HG03521 (cell line): ENCODE results near the gene CST9.
"Not testable (repeated sequence)": the region's sequence is repeated elsewhere in the genome, so short reads cannot be mapped to it uniquely, and the experiment has no call there.

Experiments
- ATAC-seq: cut with Tn5 transposase; IDR thresholded peaks from one replicate; pipeline ENCODE4 v1.9.1; 2021; ENCODE audit warnings: mild to moderate bottlenecking, moderate library complexity; ENCODE audit not compliant: unreplicated experiment

The CST9 gene

DNA sequence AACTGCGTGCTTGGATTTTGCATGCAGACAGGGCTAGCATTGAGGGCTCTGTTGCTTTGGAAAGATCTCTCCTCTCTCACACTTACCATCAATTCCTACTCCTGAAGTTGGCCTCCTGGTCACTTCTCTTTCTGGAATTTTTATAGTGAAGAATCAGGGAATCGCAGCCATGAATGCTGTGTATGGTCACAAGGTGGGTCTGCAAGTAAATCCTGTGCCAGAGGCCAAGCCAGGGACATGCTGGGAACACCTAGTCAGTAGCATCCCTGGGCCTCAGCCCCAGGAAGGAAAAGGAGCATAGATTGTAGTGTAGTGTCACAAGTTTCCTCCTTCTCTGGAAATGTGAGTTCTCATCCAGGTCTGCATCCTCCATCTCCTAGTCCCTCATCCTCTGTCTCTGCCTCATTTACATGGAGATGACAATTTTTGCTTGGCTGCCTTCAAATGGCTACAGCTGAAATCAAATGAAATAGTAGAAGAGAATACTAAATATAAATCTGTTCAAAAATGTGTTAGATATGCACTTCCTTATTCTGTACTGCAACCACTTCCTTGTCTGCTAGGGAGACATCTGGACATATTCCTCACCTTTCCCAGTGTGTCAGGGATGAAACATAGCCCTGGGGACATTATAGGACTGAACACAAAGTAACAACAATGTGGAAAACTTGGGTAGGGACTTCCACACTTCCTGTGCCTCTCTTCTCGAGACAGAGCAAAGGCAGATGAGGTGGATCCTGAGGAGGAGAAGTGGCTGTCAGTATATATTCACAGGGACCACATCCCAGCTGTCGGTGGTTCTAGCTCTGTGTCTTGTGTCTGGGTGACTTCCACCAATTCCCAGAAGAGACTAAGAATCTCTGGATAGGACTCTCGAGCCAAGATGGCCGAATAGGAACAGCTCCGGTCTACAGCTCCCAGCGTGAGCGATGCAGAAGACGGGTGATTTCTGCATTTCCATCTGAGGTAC lies 17.0 kb downstream of the CST9 start:
- ATAC-seq, result no peak

DNA sequence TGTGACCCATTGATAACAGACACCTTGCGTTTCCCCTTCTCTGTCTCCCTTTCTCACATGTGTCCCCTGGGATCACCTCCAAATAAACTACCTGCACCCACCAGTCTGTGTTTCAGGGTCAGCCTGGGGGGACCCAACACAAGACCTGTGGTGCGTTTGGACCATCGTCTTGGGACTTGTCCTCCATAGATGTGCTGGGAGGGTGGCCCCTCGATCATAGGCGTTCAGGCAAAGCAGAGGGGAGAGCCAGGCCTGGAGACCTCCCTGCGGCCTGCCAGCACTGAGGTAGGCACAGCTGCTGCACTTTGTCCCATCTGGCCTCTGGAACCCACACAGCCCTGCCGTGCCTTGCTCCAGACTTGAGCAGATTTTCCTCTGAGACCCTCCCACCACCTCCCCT lies 18.1 kb downstream of the CST9 start:
- no peak for ATAC-seq

DNA sequence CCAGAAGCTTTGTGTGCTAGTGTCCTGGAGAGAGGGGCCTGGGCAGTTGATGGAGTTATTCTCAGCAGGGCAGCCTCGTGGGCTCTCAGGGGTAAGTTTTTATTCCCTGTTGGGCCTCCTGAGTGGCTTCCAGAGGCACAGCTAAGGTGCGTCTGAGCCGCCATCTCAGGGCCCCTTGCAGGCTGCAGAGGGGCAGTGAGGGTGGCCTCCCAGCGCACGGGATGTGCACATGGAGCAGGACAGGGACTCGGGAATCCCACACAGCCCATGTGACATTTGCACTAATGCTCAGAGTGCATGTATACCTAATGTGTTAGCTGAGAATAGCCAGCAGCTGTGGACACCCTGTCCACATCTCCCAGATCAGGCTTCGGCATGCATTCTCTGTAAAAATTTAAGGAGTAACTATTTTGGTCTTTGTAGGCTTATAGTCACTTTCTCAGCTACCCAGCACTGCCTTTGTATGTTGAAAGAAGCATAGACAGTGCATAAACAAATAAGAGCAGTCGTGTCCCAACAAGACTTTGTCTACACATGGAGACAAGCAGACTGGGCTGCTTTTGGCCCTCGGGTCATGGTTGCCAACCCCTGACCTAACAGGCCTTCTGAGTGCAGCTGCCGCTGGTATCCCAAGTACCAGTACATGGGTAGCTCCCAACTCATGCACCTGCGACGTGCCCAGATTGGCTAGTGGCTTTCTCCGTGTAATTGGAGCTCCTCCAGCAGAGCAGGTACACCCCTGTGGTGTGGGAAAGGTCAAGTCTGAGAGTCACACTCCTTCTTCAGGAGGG lies 18.8 kb downstream of the CST9 start:
- no peak for ATAC-seq

DNA sequence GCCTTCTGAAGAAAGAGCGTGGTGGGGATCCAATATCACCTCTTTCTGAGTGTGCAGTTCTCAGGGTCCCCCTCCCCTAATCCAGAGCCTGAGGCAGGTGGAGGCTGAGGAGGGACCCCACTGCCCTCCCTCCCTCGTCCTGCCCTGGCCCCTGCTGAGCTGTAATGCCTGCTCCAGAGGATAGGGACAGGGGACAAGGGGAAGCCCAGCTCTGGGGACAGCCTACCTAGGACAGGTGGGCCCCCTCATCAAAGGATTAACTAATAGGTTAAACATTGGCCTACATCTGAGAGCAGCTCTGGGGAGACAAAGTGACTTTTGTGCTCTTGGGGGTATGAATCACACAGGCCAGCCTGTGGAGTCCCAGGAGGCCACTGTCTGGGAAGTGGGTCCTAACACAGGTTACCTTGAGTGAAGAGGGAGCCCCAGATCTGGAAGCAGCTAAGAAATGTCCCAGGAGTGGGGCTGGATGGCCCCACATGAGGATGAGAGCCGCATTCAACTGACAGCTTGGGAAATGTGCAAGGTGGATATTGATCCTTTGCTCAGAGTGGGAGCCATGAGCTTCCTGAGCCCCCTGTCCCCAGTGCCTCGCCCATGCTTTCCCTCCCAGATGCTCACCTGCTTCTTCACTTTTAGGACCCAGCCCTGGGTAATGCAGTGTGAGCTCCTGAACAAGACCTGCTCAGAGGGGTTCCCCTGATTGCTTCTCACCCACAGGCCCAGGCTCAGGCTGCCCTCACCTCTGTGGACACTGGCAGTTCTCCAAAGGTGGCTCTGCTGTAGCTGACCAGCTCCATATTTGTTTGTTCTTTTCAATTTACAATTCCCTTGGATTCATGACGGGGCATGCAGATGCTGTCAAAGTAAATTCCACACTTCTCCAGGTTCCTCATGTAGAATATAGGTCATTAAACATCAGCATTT lies 19.6 kb downstream of the CST9 start:
- ATAC-seq, result no peak

DNA sequence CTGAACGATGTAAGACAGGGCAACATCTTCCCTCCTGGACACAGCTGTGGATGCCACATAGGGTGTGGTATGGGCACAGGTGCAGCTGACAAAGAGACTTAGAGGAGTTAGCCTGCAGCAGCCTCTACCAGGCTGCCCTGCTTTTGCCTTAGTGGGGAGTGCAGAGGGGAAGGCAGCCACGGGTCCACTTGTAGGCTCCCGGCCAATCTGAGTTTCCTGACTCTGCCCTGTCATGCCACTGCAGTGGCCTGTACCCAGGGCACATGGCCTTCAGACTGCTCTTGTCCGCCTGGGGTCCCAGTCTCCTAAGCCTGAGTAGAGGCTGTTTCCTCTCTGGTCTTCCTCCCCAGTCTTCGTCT lies 20.3 kb downstream of the CST9 start:
- ATAC-seq, result no peak

DNA sequence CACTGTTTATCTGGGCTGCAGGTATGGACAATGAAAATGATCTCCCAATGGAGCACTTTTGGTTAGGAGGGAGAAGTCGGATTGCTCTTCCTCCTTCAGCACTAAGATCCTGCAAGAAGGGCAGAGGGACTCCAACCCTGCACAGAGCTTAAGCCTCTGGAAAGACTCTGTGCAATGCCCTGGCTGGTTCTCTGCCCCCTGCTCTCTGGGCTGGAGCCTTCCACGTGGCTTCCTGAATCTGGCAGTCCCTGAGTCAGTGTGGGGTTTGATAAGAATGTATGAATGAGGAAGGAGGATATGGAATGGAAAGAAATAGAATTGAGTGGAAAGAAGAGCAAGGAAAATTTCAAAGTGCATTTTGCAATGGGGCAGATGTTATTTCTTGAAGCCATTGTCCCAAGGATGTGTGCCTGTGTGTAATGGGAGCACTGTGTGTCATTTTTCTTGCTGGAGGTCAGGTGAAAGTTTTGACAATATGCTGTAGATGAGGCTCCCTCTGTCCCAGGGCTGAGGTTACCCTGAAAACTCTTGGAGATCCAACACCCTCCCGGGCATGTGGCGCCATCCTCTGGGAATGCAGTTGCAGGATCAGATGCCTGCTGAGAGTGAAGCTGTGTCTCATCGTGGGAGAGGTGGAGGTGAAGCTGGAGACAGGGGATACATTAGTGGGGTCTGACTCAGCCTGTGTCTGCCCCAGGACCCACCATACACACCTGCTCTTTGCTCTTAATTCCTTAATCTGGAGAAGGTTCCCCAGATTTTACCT lies 21.1 kb downstream of the CST9 start:
- ATAC-seq, result no peak

DNA sequence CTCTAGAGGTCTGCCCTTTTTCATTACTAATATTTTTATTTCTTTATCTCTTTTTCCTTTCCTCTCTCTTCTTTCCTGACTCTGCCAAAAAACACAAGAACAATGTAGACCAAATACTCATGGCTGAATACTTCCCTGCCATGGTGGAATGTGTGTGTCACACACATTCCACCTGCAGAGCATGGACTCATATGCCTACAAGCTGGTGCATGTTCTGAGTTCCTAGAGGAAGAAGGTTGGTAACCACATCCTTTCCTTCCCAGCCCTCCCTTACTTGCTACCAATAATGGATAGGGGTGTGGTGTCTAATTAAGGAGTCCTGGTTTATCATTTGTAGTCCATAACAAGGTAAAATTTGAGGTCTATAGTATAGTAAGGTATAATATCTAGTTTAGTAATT lies 22.2 kb downstream of the CST9 start:
- no peak for ATAC-seq

DNA sequence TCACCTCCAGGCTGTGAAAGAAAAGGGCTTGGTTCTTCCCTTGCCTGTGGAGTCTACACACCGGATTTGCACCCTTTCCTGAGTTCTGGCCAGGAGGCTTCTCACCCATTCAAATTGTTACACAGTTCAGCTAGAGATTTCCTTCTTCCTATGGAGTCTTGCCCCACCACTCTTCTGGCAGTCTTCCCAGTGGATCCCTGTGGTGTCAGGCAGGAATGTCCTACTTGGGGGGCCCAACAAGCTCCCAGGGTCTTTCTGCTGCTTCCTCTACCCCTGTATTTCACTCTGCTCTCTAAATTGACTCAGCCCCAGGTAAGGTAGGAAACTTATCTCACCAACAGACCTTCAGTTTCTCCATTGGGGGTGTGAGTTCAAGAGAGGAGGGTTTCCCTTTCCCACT lies 23.4 kb downstream of the CST9 start:
- ATAC-seq, result no peak

DNA sequence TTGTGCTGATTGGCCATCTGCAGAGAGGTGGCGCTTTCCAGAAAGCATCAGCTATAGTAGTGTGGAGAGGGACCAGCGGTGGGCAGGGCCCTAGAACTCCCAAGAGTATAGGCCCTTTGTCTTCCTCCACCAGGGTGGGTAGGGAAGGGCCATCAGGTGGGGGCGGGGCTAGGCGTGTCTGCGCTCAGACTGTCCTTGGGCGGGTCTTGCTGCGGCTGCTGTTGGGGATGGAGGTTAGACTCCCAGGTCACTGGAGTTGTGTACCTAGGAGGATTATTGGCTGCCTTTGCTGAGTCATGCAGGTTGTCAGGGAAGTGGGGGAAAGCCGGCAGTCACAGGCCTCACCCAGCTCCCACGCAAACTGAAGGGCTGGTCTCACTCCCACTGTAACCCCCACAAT lies 23.9 kb downstream of the CST9 start:
- ATAC-seq, result not testable (repeated sequence)

DNA sequence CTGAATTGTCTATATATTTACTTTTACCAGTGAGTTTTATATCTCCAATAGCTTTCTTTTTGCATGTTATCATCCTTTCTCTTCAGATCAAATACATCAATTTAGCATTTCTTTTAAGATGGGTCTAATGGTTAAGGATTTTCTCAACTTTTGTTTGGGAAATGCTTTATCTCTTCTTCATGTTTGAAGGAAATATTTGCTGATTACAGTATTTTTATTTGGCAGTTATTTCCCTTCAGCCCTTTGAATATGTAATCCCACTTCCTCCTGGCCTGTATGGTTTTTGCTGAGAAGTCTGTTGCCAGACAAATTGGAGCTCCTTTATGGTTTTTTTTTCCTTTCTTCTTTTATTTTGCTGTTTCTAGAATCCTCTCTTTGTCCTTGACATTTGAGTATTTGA lies 30.7 kb downstream of the CST9 start:
- no peak for ATAC-seq

DNA sequence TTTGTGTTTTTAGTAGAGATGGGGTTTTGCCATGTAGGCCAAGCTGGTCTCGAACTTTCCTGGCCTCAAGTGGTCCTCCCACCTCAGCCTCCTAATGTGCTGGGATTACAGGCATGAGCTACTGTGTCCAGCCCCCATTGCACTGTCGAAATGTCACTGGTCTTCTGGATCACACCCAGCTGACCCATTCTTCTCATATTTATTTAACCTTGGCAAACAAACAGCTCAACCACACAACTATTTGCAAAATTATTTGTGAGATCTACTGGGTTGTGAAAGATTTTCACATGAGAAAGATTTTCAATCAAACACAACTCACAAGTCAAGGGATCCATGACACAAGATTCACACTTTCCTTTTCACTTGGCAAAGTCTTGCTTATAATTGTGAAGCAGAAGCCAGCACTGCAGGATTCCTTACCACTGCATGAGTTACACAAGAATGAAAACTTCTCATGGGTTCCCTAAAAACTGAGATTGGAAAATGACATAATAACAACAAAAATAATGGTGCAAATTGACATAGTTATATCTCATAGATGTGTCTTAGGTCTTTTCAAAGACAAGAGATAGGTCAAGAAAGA lies 35.4 kb downstream of the CST9 start:
- ATAC-seq, result no peak

DNA sequence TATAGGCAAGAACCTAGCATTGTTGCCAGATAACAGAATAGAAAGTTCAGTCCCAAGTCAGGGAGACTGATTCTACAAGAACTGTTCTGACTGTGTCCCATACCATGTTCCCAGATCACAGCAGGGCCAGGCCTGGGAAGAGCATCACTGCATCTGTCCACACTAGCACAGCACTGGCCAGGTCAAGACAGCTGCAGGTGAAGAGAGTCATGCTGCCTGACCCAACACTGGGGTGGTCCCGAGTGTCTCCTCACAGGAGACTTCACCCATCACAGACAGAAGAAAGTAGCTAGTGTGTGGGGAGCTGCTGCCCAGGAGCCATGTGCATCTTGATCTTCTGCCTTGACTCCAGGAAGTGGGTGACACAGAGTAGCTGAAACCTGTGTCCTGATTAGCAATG lies 36.1 kb downstream of the CST9 start:
- no peak for ATAC-seq

DNA sequence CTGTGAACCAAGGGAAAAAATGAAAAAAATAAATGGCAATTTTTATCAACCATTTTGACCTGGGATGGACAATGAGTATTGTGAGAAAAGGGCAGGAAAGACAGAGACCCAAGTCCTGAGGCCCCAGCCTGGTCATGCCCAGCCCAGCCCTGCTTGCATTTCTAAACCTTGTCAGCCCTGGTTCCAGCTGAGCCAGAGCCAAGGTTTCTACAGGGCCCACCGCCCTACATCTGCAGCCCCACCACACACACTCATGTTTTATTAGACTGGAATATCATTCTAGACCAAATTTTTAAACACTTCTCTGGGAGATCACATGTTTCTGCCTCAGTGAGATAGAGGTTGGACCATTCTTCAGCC lies 36.8 kb downstream of the CST9 start:
- ATAC-seq, result no peak

DNA sequence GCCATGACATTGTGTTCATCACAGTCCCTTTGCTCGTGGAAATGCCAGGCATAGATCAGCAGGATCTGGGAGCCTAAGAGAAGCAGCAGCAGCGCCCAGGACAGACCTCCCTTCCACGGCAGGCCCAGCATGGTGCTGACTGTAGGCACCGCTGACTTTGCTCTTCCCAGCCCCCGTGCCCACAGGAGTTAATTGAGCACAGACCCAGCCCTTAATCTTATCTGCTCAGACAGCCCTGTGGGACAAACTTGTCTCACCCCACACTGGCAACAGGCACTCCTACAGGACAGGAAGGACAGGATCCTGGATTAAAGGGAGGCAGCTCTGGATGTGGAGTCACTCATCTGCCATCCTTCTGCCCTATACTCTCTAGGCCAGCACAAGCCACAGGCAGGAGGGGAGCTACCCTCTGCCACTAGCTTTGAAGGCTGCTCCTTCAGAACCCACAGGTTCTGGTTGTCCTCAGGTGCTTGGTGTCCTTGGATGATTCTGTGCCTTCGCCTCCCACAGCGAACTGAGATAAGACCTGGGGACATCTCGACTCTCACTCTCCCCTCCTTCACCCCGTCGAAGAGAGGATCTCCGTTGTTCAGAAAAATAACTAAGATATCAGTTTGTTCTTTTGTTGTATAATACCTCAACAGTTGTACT lies 37.3 kb downstream of the CST9 start, which contains the start of gene CST9L:
TSS of gene CST9L (minus strand) at position 165 of the 651 bp plus-strand sequence. CDS start at position 131, 34 bp downstream.
- no peak for ATAC-seq

DNA sequence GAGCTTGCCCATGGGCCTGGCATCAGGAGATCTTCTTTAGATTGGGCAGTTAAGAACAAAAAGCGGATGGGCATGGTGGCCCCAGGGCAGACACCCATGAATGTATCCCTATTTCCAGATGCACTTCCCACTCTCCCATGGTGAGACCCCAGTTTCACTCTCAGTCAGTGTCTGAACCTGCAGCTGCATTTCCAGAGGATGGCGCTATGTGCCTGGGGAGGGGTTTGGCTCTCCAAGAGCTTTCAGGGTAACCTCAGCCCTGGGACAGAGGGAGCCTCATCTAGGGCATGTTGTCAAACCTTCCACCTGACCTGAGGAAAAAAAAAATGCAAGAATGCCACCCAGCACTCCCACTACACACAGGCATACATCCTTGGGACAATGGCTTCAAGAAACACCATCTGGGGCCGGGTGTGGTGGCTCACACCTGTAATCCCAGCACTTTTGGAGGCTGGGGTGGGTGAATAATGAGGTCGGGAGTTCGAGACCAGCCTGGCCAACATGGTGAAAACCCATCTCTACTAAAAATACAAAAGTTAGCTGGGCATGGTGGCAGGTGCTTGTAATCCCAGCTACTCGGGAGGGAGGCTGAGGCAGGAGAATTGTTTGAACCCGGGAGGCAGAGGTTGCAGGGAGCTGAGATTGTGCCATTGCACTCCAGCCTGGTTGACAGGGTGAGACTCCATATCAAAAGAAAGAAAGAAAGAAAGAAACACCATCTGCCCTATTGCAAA lies 39.4 kb downstream of the CST9 start:
- ATAC-seq, result no peak

DNA sequence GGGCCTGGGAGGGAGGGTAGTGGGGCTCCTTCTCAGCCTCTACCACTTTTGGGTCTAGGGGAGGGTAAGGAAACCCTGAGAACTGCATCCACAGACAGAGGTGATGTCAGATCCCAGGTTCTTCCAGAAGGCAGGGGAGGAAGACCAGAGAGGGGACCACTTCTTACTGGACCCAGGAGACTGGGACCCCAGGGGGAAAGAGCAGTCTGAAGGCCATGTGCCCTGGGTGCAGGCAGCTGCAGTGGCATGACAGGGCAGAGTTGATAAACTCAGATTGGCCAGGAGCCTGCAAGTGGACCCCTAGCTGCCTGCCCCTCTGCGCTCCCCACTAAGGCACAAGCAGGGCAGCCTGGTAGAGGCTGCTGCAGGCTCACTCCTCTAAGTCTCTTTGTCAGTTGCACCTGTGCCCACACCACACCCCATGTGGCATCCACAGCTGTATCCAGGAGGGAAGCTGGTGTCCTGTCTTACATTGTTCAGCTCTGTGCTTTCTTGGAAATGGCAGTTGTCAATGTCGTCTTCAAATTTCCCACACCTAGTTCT lies 40.1 kb downstream of the CST9 start:
- no peak for ATAC-seq

DNA sequence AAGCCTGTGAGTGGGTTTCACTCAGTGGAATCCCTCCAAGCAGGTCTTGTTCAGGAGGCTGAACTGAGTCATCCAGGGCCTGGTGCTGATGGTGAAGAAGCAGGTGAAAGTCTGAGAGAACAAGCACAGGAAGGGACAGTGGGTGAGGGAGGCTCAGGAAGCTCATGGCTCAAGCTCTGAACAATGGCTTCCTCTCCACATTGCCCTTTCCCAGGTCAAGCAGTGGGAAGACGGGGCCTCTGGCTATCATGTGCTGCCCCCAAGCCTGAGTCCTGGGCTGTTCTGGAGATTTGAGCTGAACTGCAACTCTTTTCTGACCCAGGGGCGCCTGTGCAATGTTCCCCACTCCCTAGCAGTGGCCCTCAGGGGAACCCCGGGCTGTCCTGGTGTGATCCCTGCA lies 40.8 kb downstream of the CST9 start:
- no peak for ATAC-seq

DNA sequence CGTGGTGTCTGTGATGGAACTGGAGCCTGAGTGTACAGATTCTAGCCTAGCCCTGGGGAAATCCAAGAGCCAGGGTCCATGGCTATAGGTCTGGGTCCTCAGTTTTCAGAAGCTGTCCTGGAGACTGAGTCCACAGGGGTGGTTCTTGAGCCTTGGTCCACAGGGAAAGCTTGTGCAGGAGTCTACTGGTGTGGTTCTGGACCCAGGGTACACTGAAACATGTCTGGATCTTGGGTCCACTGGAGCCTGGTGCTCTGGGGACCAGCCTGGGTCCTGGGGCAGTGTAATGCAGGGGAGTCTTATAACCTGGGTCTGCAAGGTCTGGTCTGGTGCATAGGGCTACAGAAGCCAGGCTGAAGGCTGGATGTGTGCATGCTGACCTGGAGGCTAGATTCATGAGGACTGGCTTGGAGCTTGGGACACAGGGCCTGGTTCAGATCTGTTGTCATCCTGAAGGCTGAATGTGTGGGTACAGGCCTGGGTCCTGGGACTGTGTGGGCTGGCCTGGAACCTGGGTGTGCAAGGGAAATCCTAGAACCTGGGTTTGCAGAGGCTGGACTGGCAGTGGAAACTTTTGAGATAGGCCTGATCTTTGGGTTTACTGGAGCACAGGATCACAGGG lies 42.9 kb downstream of the CST9 start:
- ATAC-seq, result no peak
